AG09319 (cell line): ENCODE data around the gene CPOX.

ENCODE experiments used
- DNase-seq: peaks from one replicate; pipeline ENCODE4 v3.0.0-alpha.2; 2010; ENCODE audit warnings: low read depth; ENCODE audit errors: extremely low read depth
- TF ChIP-seq, protein P1 (sequence below): IDR thresholded peaks from 2 replicates; pipeline ENCODE4 v1.5.1; 2011; ENCODE audit warnings: low read depth, mild to moderate bottlenecking, inconsistent platforms, low read length, moderate library complexity

Gene CPOX

DNA sequence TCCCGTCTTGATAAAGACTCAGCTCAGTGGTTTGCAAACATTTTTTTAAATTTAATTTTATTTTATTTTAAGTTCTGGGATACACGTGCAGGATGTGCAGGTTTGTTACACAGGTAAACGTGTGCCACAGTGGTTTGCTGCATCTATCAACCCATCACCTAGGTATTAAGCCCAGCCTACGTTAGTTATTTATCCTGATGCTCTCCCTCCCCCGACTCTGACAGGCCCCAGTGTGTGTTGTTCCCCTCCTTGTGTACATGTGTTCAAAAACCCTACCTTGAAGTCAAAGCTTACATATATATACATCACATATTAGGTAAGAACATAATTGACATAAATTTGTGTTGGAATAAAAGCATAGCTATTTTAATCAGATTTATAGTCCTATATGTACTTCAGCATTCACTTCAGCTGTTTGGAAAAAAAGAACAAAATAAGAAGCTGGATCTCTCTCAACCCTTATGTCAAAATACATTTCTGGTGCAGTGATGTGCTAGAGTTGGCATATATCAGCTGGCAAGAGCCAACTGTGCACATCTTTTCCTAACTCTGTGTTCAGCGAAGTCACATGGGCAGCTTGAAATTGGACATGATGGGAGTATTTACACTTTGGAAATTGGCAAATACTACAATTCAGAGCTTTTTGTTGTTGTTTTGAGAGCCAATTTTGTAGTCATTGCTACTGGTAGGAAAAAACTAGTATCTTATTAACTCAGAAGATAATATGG, 35.1 kb downstream of the CPOX start:
- TF ChIP-seq, protein P1, sequence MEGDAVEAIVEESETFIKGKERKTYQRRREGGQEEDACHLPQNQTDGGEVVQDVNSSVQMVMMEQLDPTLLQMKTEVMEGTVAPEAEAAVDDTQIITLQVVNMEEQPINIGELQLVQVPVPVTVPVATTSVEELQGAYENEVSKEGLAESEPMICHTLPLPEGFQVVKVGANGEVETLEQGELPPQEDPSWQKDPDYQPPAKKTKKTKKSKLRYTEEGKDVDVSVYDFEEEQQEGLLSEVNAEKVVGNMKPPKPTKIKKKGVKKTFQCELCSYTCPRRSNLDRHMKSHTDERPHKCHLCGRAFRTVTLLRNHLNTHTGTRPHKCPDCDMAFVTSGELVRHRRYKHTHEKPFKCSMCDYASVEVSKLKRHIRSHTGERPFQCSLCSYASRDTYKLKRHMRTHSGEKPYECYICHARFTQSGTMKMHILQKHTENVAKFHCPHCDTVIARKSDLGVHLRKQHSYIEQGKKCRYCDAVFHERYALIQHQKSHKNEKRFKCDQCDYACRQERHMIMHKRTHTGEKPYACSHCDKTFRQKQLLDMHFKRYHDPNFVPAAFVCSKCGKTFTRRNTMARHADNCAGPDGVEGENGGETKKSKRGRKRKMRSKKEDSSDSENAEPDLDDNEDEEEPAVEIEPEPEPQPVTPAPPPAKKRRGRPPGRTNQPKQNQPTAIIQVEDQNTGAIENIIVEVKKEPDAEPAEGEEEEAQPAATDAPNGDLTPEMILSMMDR: no peak
- DNase-seq: no peak

DNA sequence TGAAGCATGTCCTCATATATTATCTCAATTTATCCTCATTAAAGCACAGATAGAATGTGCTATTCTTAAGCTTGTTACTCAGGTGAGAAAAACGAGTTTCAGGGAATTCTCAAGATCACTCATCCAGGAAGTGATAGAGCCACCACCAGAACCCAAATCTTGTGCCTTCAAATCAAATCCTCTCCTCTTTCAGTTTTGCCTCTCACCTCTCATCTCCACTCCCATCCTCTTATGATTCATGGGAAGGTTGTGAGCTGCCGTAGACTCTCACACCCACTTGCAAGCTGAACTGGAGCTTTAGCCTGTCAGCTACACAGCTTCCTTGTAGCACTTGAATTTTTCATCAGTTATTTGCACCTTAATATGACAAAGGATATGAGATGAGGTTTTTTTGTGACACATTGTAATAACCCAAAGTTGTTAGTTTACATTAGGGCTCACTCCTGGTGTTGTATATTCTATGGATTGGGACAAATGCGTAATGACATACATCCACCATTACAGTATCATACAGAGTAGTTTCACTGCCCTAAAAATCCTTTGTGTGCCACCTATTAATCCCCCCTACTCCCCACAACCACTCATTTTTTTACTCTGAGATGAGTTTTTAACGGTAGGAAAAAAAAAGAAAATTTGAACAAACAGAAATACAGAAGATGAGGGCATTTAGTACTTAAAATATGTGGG, 35.9 kb downstream of the CPOX start:
- DNase-seq: no peak
- TF ChIP-seq, protein P1: no peak

DNA sequence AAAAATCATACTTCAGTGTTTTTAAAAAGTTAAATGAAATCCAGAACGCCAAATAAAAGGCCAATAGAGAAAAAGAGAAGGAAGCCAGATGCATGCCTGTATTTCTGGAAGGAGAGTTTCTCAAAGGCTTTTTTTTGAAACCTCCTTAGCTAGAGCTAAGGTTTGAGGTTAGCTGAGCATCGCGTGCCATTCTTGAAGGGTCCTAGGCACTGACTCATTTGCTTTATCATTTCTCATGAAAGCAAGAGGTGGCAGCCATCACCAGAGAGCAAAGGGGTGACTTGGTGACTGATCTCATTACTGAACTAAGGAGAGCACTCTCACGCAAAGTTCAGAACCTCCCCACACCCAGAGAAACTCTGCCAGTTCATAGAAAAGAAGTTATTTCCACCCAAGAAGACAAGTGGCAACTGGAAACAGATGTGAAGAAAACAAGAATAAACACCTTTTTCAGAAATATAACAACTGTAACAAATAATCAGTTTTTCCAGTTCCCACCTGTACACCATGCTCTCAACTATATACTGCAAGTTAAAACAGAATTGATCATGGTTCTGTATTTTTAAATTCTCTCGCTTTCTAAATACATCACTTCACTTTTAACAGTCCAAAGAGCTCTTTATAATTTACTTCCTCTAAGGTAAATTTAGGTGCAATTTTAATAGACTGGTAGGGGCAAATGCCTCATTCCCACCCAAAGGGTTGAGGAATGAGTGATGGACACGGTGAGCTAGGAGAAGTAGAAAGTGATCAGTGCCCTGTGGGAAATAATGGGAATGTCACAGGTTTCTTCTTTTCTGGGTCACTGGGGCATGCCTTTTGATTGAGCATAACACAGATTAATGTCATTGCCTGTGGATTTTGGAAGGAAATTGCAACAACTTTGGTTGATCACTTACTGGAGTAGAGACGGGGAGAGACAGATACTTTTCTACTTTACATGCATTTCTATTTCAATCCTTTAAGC, 37.0 kb downstream of the CPOX start:
- TF ChIP-seq, protein P1: no peak
- DNase-seq: no peak

DNA sequence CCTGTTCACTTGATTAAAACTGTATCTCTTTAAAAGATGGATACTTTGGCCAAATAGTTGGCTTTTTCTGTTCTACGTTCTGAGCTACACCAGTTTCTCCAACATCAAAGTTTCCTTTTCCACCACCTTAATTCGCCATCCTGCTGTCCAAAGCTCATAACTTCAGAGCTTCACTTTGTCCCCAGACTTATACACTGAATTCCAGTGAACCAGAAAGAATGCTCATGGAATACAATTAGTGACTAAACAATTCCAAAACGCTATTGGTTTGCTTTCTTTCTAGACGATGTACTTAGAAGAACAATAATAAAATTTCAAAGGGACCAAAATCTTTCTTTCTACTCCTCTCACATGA, 38.4 kb downstream of the CPOX start:
- TF ChIP-seq, protein P1: no peak
- no peak for DNase-seq

DNA sequence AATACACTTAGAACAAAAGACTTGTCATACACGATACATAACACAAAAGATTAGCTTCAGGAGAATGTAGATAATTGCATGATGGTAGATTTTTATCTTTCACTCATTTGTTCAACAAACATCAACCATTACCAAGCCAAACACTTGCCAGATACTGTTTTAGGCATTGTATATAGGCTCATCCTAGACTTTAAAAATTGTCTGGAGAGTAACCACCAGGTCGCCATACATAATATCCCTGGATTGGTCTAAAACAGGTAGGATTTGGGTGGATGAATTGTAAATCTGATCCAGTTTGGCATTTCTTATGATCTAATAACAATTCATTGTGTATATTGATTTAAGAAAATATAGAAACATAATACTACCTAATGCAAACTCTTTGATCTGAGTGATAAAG, 38.8 kb downstream of the CPOX start:
- TF ChIP-seq, protein P1: no peak
- no peak for DNase-seq

DNA sequence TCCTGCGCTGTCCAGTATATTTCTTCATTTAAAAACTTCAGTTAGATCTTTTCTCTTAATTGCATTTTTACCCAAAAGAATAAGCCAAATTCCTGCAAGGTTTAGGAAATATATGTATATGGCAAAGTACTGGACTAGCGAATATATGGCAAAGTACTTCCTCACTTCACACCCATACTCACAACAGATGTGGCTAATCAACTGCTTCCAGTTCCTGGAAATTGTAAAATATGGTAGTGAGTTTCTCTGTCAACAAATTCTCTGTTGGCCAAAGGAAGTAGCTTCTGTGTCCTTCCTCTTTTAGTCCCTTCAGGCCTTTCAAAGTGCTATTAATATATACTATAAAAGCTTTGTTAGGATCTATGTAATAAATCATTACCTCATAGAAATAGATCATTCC, 39.7 kb downstream of the CPOX start:
- TF ChIP-seq, protein P1: no peak
- no peak for DNase-seq

DNA sequence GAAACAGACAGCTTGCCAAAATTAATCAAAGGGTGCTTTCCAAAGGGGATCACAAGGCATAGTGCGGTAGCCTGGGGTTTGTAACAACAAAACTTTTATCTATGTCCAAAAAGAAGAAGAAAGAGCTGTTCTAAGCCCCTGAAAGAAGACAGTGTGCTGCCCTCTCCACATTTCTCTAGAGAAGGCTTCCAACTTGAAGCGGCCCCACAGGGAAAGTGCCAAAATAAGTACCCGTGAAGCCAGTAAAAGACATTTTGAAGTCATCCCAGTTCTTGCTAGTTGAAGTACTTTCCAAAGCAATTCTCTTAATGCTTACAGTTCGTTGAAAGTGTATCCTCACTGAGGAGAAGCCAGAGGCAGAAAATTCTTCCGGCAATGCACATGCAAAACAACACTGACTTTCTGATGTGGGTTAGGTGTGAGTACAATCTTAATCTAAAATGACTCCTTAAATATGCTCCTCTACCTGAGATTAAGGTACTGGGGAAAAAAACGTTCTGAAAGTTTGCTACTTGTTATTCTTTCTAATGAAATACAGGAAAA, 40.3 kb downstream of the CPOX start:
- DNase-seq: no peak
- TF ChIP-seq, protein P1: no peak
